Right ventricle myocardium inferior (tissue), 1 donor: ENCODE results near the gene CKS2. TPM values are rescaled to one million over a fixed set of nuclear protein-coding genes. Genes with fewer than 3 reads are reported as not detected.

ENCODE experiments used
- ATAC-seq: fragments of 200-7000 bp; cut with Tn5 transposase; one replicate; pipeline ENCODE4 v1.9.1; 2020; ENCODE audit warnings: mild to moderate bottlenecking, moderate library complexity
- DNase-seq: peaks from one replicate; pipeline ENCODE4 v3.0.0; 2021; ENCODE audit errors: missing footprints
- intact Hi-C: fragments of 100-400 bp; cut with DNase I; formaldehyde crosslinking; loops from one replicate; pipeline ENCODE4 v1.11.0; 2022
- total RNA-seq: library from RNA; stranded (reverse); fragmentation: NEBNext Ultra II Directional; extraction: Animal tissue kit (Norgen Biotek cat#: 25700); gene quantifications from one replicate; pipeline ENCODE4 v1.2.1, GENCODE V29; 2021
- donor health status: DM: no; HTN: yes; CAD: no; lungs with severe emphysema.

Gene CKS2
- total RNA-seq, 1 donor from 2014 or later = 9.7 TPM

DNA sequence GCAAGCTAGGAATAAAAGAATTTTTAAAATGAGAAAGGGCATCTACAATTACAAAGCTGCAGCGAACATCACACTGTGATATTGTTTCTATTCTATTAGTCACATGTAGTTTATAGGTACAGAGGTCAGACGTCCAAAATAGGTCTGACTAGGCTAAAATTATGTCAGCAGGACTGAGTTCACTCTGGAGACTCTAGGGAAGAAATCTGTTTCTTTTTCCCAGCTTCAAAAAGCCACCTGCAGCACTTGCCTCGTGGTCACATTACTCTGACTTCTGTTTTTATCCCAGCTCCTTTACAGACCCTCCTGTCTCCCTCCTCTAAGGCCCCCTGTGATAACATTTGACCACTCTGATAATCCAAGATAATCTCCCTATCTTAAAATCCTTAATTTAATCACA, 5.1 kb upstream of the CKS2 start:
- ATAC-seq = no peak
- intact Hi-C loops = loop anchor here (10.0 kb wide), 1 partner anchor 131 kb away; the partner anchor contains the start of gene SHC3
- no peak for DNase-seq

DNA sequence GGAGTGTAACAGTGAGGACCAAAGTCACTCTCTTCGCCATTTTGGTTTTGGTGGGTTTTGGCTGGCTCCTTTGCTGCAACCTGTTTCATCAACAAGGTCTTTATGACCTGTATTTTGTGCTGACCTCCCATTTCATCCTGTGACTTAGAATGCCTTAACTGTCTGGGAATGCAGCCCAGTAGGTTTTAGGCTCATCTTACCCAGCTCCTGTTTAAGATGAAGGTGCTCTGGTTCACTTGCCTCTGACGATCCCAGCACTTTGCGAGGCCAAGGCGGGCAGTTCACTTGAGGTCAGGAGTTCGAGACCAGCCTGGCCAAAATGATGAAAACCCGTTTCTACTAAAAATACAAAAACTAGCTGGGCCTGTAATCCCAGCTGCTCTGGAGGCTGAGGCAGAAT, 1.8 kb upstream of the CKS2 start:
- DNase-seq (no peak), ATAC-seq (no peak)
- intact Hi-C loops = loop anchor here (10.0 kb wide), 1 partner anchor 134 kb away; the partner anchor contains the start of gene SHC3

DNA sequence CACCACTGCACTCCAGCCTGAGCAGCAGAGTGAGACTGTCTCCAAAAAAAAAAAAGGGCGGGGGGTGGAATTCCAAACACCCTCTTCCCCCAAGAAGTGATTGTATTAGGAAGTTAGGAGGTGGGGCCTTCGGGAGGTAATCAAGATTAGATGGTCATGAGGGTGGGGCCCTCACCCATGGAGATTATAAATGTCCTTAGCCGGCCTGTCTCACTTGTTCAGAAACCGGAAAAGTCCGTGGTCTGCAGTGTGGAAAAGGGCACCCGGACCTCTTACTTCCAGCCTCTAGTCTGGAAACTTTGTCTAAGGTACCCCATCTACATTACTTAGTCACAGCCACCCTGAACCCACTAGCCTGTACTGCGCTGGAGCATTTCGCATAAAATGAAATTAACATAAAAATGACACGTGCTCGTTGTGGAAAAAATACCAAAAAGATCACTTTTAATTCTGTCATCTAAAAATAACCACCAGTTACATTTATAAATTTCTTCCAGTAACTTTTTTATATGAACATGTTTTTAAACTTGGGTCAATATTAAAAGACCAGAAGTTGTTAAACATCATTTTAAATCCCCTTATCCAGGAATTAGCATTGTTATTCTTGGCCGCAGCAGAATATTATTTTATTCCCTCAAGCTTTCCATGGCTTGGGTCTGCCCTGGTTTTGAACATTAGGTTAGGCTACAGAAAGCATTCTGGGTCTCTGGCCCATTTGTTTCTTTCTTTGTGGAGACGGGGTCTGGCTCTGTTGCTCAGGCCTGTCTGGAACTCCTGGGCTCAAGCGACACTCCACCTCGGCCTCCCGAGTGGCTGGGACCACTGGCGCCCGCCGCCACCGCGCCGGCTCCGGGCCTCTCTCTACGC, 1.2 kb upstream of the CKS2 start:
- ATAC-seq = no peak
- intact Hi-C loops = loop anchor here (10.0 kb wide), 1 partner anchor 135 kb away; the partner anchor contains the start of gene SHC3
- DNase-seq = no peak

DNA sequence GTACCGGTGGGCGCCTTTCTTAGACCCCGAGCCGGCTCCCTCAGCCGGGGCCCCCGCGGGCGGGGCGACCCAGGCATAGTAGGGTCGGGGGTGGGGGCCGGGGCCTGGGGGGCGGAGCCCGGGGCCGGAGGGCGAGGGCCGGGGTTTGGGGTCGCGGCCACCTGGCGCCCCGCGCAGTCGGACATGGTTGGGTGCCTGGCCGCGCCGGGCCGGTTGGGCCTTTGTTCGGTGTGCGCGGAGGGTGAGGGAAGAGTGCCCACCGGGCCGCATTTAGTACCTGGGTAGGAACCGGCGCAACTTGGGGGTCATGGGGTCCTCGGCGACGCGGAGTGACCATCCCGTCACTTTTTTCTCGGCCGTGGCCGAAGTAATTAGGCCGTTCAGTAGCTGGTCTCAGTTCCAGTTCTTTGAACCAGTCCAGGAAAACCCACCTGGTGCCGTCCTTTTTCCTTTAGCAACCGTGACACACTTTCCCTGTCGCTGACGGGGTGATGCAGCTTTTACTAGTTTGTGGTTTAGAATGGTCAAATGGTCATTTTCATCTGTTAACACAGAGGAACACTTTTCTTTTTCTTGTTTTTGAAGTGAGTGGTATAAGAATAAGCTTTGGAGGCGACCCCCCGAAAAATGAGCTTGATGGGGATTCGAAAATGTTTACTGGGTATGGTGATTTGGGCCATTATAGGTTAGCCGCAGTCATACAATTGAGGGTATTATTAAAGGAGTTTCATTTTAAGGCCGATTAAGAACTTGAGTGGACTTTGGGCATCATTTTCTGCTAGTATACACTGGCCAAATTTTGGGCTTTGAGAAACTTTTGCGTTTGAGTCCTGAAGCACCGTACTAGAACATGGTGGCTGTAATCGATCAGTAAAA, 589 bp downstream of the CKS2 start:
- intact Hi-C loops = no loop called here
- no peak for DNase-seq
- peak; percentile 0 for ATAC-seq

DNA sequence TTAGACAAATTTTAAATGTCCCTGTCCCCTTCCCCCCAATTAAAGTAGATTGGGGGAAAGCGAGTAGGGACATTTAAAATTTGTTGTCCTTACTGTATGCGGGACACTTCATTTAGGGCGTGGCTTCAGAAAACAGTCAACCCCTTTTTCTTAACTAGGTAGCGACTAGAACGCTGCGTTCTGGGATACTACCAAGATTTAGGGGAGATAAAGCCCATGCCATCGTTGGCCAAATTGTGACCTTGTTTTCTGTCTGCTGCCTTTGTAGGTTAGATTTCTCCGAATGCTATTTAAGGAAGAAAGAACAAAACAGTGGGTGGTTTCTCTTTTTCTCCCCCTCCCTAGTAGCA, 1.2 kb downstream of the CKS2 start:
- intact Hi-C loops = no loop called here
- ATAC-seq = no peak
- DNase-seq = no peak

- ATAC-seq (no peak), DNase-seq (no peak)
- intact Hi-C loops = no loop called here
Observed at GRCh38 chr9:89313842-89314241, 2.8 kb downstream of the CKS2 start.

- DNase-seq = no peak
- no peak for ATAC-seq
- intact Hi-C loops = no loop called here
Observed at GRCh38 chr9:89314955-89315354, 4.0 kb downstream of the CKS2 start.

DNA sequence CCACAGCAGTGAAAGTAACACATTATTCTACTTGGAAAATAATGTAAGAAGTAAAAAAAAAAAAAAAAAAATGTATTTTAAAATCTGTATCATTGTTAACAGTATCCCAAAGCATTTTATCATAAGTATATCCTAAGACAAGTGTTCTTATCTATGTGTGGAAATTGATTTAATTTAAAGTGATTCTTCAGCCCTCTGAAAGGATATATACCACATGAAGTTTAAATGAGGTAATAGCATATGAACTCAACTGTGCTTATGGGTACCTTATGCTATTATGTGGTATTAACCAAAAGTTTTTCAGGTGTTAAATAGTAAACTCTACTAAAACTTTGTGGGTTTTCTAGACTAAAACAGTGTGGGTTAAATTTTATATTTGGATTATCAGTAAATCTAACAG, 4.5 kb downstream of the CKS2 start:
- intact Hi-C loops = no loop called here

DNA sequence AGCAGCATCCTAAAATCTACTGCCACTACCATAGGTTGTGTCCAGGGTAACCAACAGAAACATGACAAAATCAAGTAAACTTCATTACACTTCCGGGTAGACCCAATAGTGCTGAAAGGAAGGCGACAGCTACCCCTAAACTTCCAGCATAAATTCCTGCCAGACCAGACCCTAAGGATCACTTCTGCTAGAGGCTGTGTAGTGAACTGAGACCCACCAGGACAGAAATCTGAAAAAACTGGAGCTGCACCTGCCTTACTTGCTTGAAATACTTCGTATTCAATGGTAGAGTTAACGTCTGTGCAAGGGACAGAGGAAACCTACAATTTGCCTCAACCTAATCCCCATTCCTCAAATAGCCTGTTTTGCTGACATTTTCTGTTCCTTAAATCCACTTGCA, 6.3 kb downstream of the CKS2 start:
- no peak for DNase-seq
- intact Hi-C loops = no loop called here
- ATAC-seq = no peak

More for the DNA sequence above, 4.5 kb downstream of the CKS2 start:
- DNase-seq (no peak), ATAC-seq (no peak)

DNA sequence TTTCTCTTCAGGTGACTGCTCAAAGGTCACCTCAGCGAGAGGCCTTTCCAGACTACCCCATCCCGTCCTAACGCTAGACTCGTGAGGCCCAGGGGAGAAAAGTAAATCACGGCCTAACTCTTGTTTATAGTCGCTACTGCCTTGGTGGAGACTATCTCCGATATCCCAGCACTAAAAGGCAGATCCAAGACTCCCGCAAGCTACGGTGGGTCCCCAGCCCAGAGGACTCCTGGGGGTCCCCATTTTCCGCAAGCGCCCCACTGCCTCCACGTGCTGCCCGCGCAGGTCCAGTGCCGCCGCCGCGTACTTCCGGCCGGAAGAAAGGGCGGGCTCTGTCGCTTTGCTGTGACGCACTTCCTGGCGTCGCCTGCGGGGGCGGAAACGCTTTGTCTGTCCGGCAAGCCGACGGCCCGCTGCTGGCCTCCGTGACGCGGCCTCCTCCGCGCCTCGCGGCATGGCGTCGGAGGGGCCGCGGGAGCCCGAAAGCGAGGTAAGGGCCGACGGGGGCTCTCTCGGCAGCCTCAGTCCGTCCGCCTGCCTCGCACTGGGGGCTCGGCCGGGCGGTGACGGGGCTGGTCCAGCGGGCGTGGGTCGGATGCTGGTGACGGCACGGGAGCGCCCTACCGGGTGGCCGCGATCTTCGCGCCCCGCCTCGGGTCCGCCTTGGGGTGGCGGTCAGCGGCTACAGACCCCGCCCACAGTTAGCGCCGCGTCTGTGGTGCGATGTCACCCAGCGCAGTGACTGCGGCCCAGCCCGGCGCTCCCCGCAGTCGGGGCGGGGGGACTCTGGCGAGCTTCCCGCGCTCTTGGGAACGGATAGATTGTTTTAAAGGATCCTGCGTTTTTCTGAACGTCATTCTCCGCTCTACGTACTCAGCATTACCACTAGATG, 7.4 kb downstream of the CKS2 start, which contains the start of gene SECISBP2:
Gene SECISBP2 (plus strand): TSS at position 378 of the 892 bp plus-strand sequence. CDS start 77 bp downstream, at position 455.
- peak; percentile 99 for ATAC-seq
- intact Hi-C loops = loop anchor here (1.0 kb wide), 1 partner anchor 231 kb away; no protein-coding TSS in a partner anchor
- DNase-seq = peak; percentile 98

- ATAC-seq (no peak), DNase-seq (no peak)
- intact Hi-C loops = loop anchor here (1.0 kb wide), 1 partner anchor 230 kb away; no protein-coding TSS in a partner anchor
Observed at GRCh38 chr9:89319015-89319905, 8.3 kb downstream of the CKS2 start.

DNA sequence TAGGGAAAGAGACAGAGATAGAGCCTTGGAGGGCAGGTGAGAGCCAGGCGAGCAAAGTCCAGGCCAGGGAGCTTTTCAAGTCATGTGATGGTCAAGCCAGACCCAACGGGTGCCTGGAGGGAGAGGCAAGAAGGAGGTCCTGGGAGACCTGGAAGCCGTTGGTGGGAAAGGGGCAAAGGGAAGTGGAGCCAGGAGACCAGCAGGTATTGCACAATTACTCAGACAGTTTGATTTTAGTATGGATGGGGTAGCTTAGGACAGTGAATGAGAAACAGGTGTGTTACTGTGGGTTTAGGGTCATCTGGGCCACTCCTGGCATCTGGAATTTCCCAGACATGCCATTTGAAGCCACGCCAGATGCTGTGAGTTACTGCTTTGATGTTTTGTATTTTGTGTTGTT, 12.4 kb downstream of the CKS2 start:
- intact Hi-C loops = no loop called here
- ATAC-seq = no peak
- DNase-seq = no peak

DNA sequence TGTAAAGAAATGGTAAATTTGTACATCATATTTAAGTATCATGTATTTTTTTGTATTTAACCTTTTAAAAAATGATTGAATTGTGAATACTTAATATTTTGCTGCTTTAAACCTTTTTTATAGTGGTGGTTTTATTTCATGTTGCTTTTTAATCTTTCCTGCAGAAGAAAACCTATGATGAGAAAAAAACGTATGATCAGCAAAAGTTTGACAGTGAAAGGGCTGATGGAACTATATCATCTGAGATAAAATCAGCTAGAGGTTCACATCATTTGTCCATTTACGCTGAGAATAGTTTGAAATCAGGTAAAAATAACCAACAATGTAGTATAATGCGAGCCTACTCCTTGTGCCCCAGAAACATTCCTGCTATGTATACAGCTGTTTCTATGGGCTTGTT, 14.7 kb downstream of the CKS2 start:
- intact Hi-C loops = no loop called here
- ATAC-seq (no peak), DNase-seq (no peak)

GRCh38 chr9:89328064-89328463, 17.1 kb downstream of the CKS2 start:
- ATAC-seq (no peak), DNase-seq (no peak)
- intact Hi-C loops = no loop called here

DNA sequence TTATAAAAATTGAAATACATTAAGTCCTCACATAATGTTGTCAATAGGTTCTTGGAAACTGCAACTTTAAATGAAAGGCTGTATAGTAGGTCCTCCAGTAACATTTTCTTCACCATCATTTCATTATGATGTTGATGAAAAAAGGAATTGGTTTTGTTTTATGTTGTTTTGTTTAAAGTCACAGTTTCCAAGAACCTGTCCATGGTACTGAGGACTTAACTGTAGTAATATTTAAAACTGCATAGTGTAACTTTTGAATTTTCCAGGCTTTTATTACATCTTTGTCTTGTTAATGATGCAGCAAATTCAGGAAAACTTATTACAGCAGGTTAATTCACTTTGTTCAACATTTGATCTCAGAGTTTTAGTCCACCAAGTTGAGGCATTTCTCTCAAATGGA, 18.9 kb downstream of the CKS2 start:
- no peak for DNase-seq
- intact Hi-C loops = no loop called here
- ATAC-seq = no peak

DNA sequence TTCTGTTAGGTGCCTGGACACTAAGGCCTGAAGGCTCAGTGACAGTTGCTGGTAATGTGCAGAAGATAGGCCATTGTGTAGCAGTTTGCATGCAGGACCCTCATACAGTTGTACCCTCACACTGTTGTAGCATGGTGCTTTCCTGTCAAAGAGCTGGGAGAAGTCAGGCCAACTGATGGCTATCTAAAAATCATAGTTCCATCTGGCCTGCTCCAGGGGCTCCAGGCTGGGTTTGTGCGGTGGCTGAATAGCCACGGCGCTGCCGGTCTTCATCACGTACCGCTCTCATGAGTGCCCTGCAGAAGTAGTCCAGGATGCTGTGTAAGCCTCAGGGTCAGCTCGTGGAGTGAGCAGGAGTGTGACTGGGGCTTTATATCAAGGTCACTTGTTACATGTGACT, 19.5 kb downstream of the CKS2 start:
- no peak for ATAC-seq
- intact Hi-C loops = no loop called here

DNA sequence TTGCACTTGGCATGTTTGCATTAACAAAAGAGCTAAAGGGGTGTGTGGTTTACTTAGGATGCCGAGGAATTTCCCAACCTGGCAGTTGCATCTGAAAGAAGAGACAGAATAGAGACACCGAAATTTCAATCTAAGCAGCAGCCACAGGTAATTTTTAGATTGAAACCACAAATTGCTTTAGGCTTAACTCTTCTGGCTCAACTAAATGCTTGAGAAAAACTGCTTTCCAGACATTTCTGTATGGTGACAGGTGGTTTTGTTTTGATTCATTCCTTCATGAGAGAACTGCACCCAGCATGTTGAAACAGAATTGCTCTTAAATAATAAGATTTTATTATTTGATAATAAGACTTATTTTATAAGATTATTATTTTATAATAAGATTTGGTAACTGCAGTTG, 28.8 kb downstream of the CKS2 start:
- no peak for DNase-seq
- intact Hi-C loops = no loop called here
- ATAC-seq = no peak

More for the DNA sequence above, 19.5 kb downstream of the CKS2 start:
- DNase-seq = no peak

DNA sequence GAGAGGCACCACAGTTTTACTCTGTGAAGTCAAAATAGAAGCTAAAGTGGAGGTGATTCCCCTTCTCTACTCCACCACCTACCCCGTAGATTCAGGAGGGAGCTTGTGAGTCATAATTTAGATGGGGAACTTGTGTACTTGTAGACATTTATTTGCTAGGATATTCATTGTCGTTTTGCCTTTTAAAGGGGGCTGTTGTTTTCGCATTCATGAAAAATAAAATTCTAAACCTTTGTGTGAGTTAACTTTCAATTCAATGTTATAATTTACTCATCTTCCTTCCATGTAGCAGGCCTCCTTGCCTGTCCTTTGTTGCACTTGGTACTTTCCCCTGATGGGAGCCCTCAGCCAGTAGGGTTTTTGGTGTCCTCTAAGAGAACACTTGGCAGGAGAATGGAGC, 29.3 kb downstream of the CKS2 start:
- no peak for ATAC-seq
- intact Hi-C loops = no loop called here
- DNase-seq = no peak
